ENCODE measurements around the gene NDUFB7. TPM values are rescaled to one million over a fixed set of nuclear protein-coding genes. Genes with fewer than 3 reads are reported as not detected.

The NDUFB7 gene
- polyA plus RNA-seq, 1 donor (not counting 4 experiments of a cell fraction or from before 2014, with no cell fraction given) = 146 TPM

DNA sequence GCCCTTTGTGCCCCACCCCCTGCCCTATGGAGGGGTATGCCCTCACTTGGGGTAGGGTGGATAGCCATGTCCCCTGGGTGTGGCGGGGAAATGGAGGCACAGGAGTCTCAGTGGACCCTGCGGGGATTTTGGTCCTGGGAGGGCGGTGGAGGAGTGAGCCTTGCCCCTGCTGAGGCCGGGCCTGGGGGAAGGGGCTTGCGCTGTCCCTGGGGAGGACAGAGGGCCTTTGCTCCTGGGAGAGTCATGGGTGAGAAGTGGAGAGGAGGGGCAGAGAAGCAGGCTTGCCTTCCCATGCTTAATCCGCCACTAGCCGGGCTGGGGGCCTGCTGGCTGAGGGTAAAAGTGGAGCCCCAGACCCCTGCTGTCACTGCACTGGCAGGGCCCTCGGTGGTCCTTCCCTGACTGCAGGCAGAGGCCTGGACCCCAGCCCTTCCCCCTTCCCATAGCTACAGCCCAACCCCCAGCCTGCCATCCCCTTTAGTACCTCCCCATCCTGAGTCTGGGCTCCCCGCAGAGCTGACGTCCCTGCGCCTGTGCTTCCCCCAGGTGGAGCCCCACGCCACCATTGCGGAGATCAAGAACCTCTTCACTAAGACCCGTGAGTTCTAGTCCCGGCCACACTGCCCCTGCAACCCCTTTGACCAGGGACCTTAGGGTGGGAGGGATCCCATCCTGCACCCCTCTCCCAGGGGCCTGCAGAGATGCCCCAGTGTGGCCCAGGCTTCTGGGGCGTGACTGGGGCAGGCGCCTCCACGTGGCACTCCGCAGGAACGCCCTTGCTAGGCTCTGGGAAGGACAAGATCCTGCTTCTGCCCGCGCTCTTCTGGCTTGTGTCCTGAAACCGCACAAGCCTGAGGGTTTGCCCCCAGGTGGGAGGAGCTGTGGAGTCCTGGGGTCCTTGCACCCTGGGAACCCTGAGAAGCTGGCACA lies 8.9 kb downstream of the NDUFB7 start:
- peaks cover 40% of the 10 kb centered on the region for H3K4me1 ChIP-seq (ENCODE audit: control insufficient read depth, extremely low read depth, insufficient read depth, low read length)

DNA sequence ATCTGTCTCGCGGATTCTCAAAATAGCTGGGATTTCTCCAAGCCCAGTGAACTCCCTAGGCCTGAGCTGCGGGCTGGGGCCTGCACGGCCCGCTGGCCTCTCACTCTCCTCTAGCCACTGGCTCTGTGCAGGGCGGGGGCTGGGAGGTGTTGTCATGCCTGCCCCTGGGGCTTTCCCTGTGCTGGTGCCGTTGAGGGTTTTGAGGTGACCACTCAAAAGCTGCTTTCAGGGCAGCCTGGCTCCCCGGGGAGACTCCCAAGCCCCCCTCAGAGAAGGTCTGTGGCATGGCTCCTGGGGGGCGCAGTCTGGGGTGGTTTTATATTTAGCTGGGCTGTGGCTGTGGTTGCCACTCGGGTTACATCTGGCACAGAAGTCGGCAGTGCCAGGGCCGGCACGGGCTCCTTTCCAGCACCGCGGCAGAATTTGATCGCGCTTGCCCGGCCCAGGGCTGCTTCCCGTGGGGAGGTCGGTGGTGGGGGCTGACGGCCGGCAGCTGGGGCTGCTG lies 10.0 kb downstream of the NDUFB7 start:
- Histone ChIP-seq H3K36me3 (ENCODE audit: control insufficient read depth in 2 of 2, extremely low read depth in 1 of 2, insufficient read depth in 2 of 2, low read length in 2 of 2) (peaks cover 3 to 15% of the 10 kb centered on the region in 2 experiments), H3K79me2 (ENCODE audit: control insufficient read depth, insufficient read depth, low read length) (peaks cover 32% of the 10 kb centered on the region), H3K4me1 (ENCODE audit: control insufficient read depth, extremely low read depth, insufficient read depth, low read length) (peaks cover 40% of the 10 kb centered on the region), H3K27ac (ENCODE audit: control insufficient read depth, insufficient read depth, low read length) (peak overlapping the region; percentile 72), H3K4me2 (ENCODE audit: control insufficient read depth, extremely low read depth, insufficient read depth, low read depth, low read length) (peak overlapping the region; percentile 75), H3K27me3 (ENCODE audit: control insufficient read depth, extremely low read depth, insufficient read depth, low read length) (no peaks in the 10 kb centered on the region), H4K20me1 (ENCODE audit: control insufficient read depth, extremely low read depth, insufficient read depth, low read length) (no peaks in the 10 kb centered on the region), H3K9ac (ENCODE audit: control insufficient read depth, extremely low read depth, insufficient read depth, low read length) (peak overlapping the region; percentile 59), H3K4me3 (ENCODE audit: control insufficient read depth in 2 of 3, extremely low read depth in 1 of 3, insufficient read depth in 2 of 3, low read depth in 1 of 3, low read length in 3 of 3) (peak overlapping the region in 2 of 3 experiments; percentile 10 to 20), H3K9me3 (ENCODE audit: control insufficient read depth, low read depth, low read length) (no peaks in the 10 kb centered on the region), H2AFZ (ENCODE audit: control insufficient read depth, low read length) (peak overlapping the region; percentile 12), H3K9me1 (ENCODE audit: control insufficient read depth, extremely low read depth, insufficient read depth, low read length) (no peaks in the 10 kb centered on the region)
- dilution Hi-C loops (cut with MboI; ENCODE audit: extremely low pct_ligation_motif_present, low sequenced_read_pairs) = no loop called here
- DNase-seq (ENCODE audit: low read depth, low spot score) = no peak
- no peak for FAIRE-seq
- TF ChIP-seq EZH2 (IDR thresholded peaks at IDR 0.05; ENCODE audit: low read length) = no peak
- TF ChIP-seq, protein P1, sequence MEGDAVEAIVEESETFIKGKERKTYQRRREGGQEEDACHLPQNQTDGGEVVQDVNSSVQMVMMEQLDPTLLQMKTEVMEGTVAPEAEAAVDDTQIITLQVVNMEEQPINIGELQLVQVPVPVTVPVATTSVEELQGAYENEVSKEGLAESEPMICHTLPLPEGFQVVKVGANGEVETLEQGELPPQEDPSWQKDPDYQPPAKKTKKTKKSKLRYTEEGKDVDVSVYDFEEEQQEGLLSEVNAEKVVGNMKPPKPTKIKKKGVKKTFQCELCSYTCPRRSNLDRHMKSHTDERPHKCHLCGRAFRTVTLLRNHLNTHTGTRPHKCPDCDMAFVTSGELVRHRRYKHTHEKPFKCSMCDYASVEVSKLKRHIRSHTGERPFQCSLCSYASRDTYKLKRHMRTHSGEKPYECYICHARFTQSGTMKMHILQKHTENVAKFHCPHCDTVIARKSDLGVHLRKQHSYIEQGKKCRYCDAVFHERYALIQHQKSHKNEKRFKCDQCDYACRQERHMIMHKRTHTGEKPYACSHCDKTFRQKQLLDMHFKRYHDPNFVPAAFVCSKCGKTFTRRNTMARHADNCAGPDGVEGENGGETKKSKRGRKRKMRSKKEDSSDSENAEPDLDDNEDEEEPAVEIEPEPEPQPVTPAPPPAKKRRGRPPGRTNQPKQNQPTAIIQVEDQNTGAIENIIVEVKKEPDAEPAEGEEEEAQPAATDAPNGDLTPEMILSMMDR (optimal IDR thresholded peaks at IDR 0.05 in 1 of 3, IDR thresholded peaks at IDR 0.05 in 1 of 3, conservative IDR thresholded peaks at IDR 0.05 in 1 of 3; ENCODE audit: extremely low read depth in 1 of 3, insufficient read depth in 2 of 3, low read length in 3 of 3) = no peak

More for the DNA sequence above, 8.9 kb downstream of the NDUFB7 start:
- H3K27ac ChIP-seq (ENCODE audit: control insufficient read depth, insufficient read depth, low read length) = no peak overlapping the region
- dilution Hi-C loops (cut with MboI; ENCODE audit: extremely low pct_ligation_motif_present, low sequenced_read_pairs) = no loop called here
- H4K20me1 ChIP-seq (ENCODE audit: control insufficient read depth, extremely low read depth, insufficient read depth, low read length) = no peaks in the 10 kb centered on the region
- peak overlapping the region; percentile 59 for H3K9ac ChIP-seq (ENCODE audit: control insufficient read depth, extremely low read depth, insufficient read depth, low read length)
- FAIRE-seq (no peak), DNase-seq (ENCODE audit: low read depth, low spot score) (no peak)
- H3K9me3 ChIP-seq (ENCODE audit: control insufficient read depth, low read depth, low read length) = no peaks in the 10 kb centered on the region
- peak overlapping the region; percentile 75 for H3K4me2 ChIP-seq (ENCODE audit: control insufficient read depth, extremely low read depth, insufficient read depth, low read depth, low read length)
- peaks cover 7 to 16% of the 10 kb centered on the region in 2 experiments for H3K36me3 ChIP-seq (ENCODE audit: control insufficient read depth in 2 of 2, extremely low read depth in 1 of 2, insufficient read depth in 2 of 2, low read length in 2 of 2)
- no peak overlapping the region for H3K4me3 ChIP-seq (ENCODE audit: control insufficient read depth in 2 of 3, extremely low read depth in 1 of 3, insufficient read depth in 2 of 3, low read depth in 1 of 3, low read length in 3 of 3)
- no peaks in the 10 kb centered on the region for H3K9me1 ChIP-seq (ENCODE audit: control insufficient read depth, extremely low read depth, insufficient read depth, low read length)
- H3K79me2 ChIP-seq (ENCODE audit: control insufficient read depth, insufficient read depth, low read length) = peaks cover 35% of the 10 kb centered on the region
- H2AFZ ChIP-seq (ENCODE audit: control insufficient read depth, low read length) = no peak overlapping the region
- no peak for TF ChIP-seq EZH2 (IDR thresholded peaks at IDR 0.05; ENCODE audit: low read length)
- TF ChIP-seq, protein P1 (optimal IDR thresholded peaks at IDR 0.05 in 1 of 3, IDR thresholded peaks at IDR 0.05 in 1 of 3, conservative IDR thresholded peaks at IDR 0.05 in 1 of 3; ENCODE audit: extremely low read depth in 1 of 3, insufficient read depth in 2 of 3, low read length in 3 of 3) = peak in 1 of 3 experiments; percentile 25
- no peaks in the 10 kb centered on the region for H3K27me3 ChIP-seq (ENCODE audit: control insufficient read depth, extremely low read depth, insufficient read depth, low read length)

Data from keratinocyte (primary cell).